Fibroblast of pulmonary artery (primary cell): ENCODE measurements around the gene EIF4G3.

ENCODE experiments used
- DNase-seq: peaks from one replicate; pipeline ENCODE4 v3.0.0-alpha.2; 2010; ENCODE audit warnings: low read depth
- H3K4me3 ChIP-seq: replicated peaks from 2 replicates; pipeline ENCODE4 v1.5.1; 2011; ENCODE audit warnings: low read depth, mild to moderate bottlenecking, control low read depth, low read length, moderate library complexity
- TF ChIP-seq, protein P1 (sequence below): IDR thresholded peaks from 2 replicates; pipeline ENCODE4 v1.5.1; 2011; ENCODE audit warnings: mild to moderate bottlenecking, control low read depth, low read length, inconsistent platforms; ENCODE audit errors: missing control alignments

EIF4G3 gene

DNA sequence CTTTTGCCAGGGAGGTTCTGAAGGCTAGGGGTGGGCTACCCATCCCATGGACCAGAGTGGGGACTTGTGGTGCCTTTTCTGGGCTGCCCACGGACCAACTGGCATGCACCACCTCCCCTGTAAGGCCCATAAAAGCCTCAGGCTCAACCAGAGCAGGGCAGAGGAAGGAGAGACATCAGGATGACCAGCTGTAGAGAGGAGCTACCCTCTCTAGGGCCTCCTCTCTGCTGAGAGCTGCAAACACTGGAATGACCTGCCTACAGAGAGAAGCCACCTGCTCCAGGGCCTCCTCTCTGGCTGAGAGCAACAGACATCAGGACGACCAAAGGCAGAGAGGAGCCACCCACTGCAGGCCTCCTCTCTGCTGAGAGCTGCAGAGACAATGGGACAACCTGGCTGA, 140.9 kb downstream of the EIF4G3 start:
- DNase-seq: no peak
- H3K4me3 ChIP-seq: no peak overlapping the region
- TF ChIP-seq, protein P1, sequence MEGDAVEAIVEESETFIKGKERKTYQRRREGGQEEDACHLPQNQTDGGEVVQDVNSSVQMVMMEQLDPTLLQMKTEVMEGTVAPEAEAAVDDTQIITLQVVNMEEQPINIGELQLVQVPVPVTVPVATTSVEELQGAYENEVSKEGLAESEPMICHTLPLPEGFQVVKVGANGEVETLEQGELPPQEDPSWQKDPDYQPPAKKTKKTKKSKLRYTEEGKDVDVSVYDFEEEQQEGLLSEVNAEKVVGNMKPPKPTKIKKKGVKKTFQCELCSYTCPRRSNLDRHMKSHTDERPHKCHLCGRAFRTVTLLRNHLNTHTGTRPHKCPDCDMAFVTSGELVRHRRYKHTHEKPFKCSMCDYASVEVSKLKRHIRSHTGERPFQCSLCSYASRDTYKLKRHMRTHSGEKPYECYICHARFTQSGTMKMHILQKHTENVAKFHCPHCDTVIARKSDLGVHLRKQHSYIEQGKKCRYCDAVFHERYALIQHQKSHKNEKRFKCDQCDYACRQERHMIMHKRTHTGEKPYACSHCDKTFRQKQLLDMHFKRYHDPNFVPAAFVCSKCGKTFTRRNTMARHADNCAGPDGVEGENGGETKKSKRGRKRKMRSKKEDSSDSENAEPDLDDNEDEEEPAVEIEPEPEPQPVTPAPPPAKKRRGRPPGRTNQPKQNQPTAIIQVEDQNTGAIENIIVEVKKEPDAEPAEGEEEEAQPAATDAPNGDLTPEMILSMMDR: no peak

- TF ChIP-seq, protein P1: no peak
- H3K4me3 ChIP-seq: no peak overlapping the region
- DNase-seq: no peak
Measured at GRCh38 chr1:21034725-21035628, 141.7 kb downstream of the EIF4G3 start.

GRCh38 chr1:21032741-21033140, 144.0 kb downstream of the EIF4G3 start:
- H3K4me3 ChIP-seq: no peak overlapping the region
- TF ChIP-seq, protein P1: no peak
- no peak for DNase-seq

DNA sequence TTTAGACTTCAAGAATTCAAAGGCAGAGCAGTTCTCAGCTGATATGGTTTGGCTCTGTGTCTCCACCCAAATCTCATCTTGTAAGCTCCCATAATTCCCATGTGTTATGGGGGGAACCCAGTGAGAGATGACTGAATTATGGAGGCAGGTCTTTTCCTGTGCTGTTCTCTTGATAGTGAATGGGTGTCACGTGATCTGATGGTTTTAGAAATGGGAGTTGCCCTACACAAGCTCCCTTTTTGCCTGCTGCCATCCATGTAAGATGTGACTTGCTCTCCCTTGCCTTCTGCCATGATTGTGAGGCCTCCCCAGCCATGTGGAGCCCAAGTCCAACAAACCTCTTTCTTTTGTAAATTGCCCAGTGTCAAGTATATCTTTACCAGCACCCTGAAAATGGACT, 146.5 kb downstream of the EIF4G3 start:
- no peak overlapping the region for H3K4me3 ChIP-seq
- TF ChIP-seq, protein P1: no peak
- no peak for DNase-seq

DNA sequence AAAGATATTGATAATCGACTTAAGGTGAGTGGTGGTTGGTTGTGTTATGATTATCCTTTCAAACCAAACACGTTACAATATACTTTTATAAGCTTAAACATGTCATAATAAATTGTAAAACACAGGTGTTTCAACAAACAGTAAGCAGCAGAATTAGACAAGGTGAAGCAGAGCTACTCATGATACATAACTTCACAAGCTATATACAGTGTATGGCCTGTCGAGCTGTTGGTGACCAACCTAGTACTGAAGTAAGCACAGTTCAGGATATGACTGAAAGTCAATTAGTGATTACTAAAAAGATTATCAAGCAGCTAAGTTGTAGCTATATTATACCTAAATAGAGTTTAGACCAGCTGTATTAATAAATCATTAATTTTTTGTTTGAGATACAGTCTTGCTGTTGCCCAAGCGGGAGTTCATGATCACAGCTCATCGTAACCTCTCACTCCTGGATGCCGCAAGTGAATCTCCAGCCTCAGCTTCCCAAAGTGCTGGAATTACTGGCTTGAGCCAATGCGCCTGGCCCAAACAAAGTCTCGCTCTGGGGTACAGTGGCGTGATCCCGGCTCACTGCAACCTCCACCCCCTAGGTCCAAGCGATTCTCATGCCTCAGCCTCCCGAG, 148.1 kb downstream of the EIF4G3 start:
- H3K4me3 ChIP-seq: no peak overlapping the region
- no peak for DNase-seq
- TF ChIP-seq, protein P1: no peak

DNA sequence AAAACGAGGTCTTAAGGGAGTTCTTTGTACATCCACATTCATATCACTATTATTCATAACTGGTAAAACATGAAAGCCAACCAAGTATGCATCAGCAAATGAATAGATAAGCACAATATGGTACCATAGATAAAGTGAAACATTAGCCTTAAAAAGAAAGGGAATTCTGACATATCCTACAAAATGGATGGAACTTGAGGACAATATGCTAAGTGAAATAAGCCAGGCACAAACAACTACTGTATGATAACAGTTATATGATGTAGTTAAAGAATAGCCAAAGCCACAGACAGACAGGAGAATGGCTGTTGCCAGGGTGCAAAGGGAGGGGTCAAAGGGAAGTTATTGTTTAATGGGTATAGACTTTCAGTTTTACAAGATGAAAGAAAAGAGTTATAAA, 148.9 kb downstream of the EIF4G3 start:
- no peak overlapping the region for H3K4me3 ChIP-seq
- TF ChIP-seq, protein P1: no peak
- DNase-seq: peak; percentile 45
